HepG2 (cell line): ENCODE measurements around the gene HYAL2. TPM values are rescaled to one million over a fixed set of nuclear protein-coding genes. Genes with fewer than 3 reads are reported as not detected.

Experiments used
- ARID3A ChIP-seq: IDR thresholded peaks from 2 replicates; pipeline ENCODE4 v1.6.1; 2012; ENCODE audit warnings: low read depth, low read length, improper control_type of control experiment
- CBX2 ChIP-seq, 2 experiments: fragments of 200-600 bp in 1 of 2; sonication (generic); formaldehyde crosslinking in 1 of 2; IDR thresholded peaks; 2 replicates each; pipeline versions ENCODE4 v1.7.0 to v1.8.1; 2018 to 2022; ENCODE audit warnings: low read depth in 2 of 2, low read length in 1 of 2, mild to moderate bottlenecking in 1 of 2, missing genetic modification reagents in 1 of 2
- CENPX ChIP-seq: sonication (generic); formaldehyde crosslinking; IDR thresholded peaks from 2 replicates; pipeline ENCODE4 v1.9.0; 2021; ENCODE audit warnings: mild to moderate bottlenecking, missing genetic modification reagents, moderate library complexity
- FIP1L1 ChIP-seq: fragments of 200-400 bp; formaldehyde crosslinking; IDR thresholded peaks from 2 replicates; pipeline ENCODE4 v1.6.1; 2018; ENCODE audit warnings: low read depth, mild to moderate bottlenecking, low read length, moderate library complexity, borderline replicate concordance; ENCODE audit not compliant: insufficient read depth
- FOXC1 ChIP-seq: sonication (generic); formaldehyde crosslinking; IDR thresholded peaks from 2 replicates; pipeline ENCODE4 v1.8.0; 2022; ENCODE audit warnings: mild to moderate bottlenecking, missing genetic modification reagents, borderline replicate concordance
- GMEB1 ChIP-seq: sonication (generic); formaldehyde crosslinking; IDR thresholded peaks from 2 replicates; pipeline ENCODE4 v1.5.1; 2020; ENCODE audit warnings: missing genetic modification reagents, mild to moderate bottlenecking, borderline replicate concordance
- MAFG ChIP-seq: sonication (generic); formaldehyde crosslinking; IDR thresholded peaks from 2 replicates; pipeline ENCODE4 v1.5.1; 2020; ENCODE audit warnings: mild to moderate bottlenecking, missing genetic modification reagents
- MIXL1 ChIP-seq: IDR thresholded peaks from 2 replicates; pipeline ENCODE4 v1.6.1; 2016
- NR1H2 ChIP-seq: sonication (generic); formaldehyde crosslinking; IDR thresholded peaks from 2 replicates; pipeline ENCODE4 v1.8.1; 2022; ENCODE audit warnings: low read depth, missing genetic modification reagents, borderline replicate concordance
- NR2C2 ChIP-seq: sonication (generic); formaldehyde crosslinking; IDR thresholded peaks from 2 replicates; pipeline ENCODE4 v1.4.0; 2020; ENCODE audit warnings: missing genetic modification reagents, mild to moderate bottlenecking, moderate library complexity, borderline replicate concordance
- POLR2AphosphoS5 ChIP-seq: IDR thresholded peaks from 2 replicates; pipeline ENCODE4 v1.6.1; 2012; ENCODE audit warnings: low read depth, low read length
- RCOR2 ChIP-seq: IDR thresholded peaks from 2 replicates; pipeline ENCODE4 v1.6.1; 2016; ENCODE audit warnings: missing biosample characterization, missing genetic modification reagents
- REST ChIP-seq, 2 experiments: IDR thresholded peaks; 2 replicates each; pipeline ENCODE4 v1.6.1; 2011 to 2012; ENCODE audit warnings: low read length in 2 of 2, borderline replicate concordance in 1 of 2, low read depth in 1 of 2, mild to moderate bottlenecking in 1 of 2, moderate library complexity in 1 of 2
- TBL1XR1 ChIP-seq: fragments of 150-350 bp; IDR thresholded peaks from 2 replicates; pipeline ENCODE4 v1.6.1; 2014; ENCODE audit warnings: borderline replicate concordance, low read length; ENCODE audit not compliant: partially characterized antibody
- ZNF10 ChIP-seq: sonication (generic); formaldehyde crosslinking; IDR thresholded peaks from 2 replicates; pipeline ENCODE4 v1.4.0; 2020; ENCODE audit warnings: mild to moderate bottlenecking, low read depth, missing genetic modification reagents, borderline replicate concordance
- ZNF263 ChIP-seq: sonication (generic); formaldehyde crosslinking; IDR thresholded peaks from 2 replicates; pipeline ENCODE4 v1.4.0; 2020; ENCODE audit warnings: missing genetic modification reagents
- ZNF274 ChIP-seq: sonication (generic); formaldehyde crosslinking; IDR thresholded peaks from 2 replicates; pipeline ENCODE4 v1.5.1; 2020; ENCODE audit warnings: mild to moderate bottlenecking, missing genetic modification reagents
- ZNF362 ChIP-seq: sonication (generic); formaldehyde crosslinking; IDR thresholded peaks from 2 replicates; pipeline ENCODE4 v1.4.0; 2020; ENCODE audit warnings: missing genetic modification reagents, mild to moderate bottlenecking, borderline replicate concordance
- ZNF564 ChIP-seq: sonication (generic); formaldehyde crosslinking; IDR thresholded peaks from 2 replicates; pipeline ENCODE4 v1.8.1; 2023; ENCODE audit warnings: mild to moderate bottlenecking, missing genetic modification reagents
- ZNF577 ChIP-seq: sonication (generic); formaldehyde crosslinking; IDR thresholded peaks from 2 replicates; pipeline ENCODE4 v1.4.0; 2020; ENCODE audit warnings: mild to moderate bottlenecking, low read depth, missing genetic modification reagents, borderline replicate concordance
- ZZZ3 ChIP-seq: sonication (generic); formaldehyde crosslinking; IDR thresholded peaks from 2 replicates; pipeline ENCODE4 v1.4.0; 2020; ENCODE audit warnings: missing genetic modification reagents, mild to moderate bottlenecking, borderline replicate concordance
- polyA plus RNA-seq, 8 experiments: library from polyadenylated mRNA; depleted of rRNA in 3 of 8; stranded (reverse) in 7 of 8; unstranded in 1 of 8; fragments of >200 nt; fragmentation: Illumina TruSeq in 4 of 8; extraction: Trizol in 4 of 8; gene quantifications; 2 replicates each; pipeline versions ENCODE4 v1.2.1 to v1.2.3, GENCODE V29; 2011 to 2016; ENCODE audit warnings: low read depth in 4 of 8, missing spikeins in 1 of 8, mixed read lengths in 1 of 8; ENCODE audit not compliant: insufficient read depth in 1 of 8
- total RNA-seq, 5 experiments: library from RNA; depleted of rRNA; stranded (reverse); fragments of >200 nt; fragmentation: Illumina TruSeq; extraction: Trizol; gene quantifications; 2 replicates each; pipeline ENCODE4 v1.2.3, GENCODE V29; 2016; ENCODE audit warnings: low read depth in 1 of 5

The HYAL2 gene
- total and polyA plus RNA-seq, 2 of the 13 experiments (the other 11 are each of a cell fraction or from before 2014, with no cell fraction given), result 76.2 to 102 TPM

- TF ChIP-seq CBX2 (IDR thresholded peaks at IDR 0.05; ENCODE audit: low read depth, low read length), result no peak
- TF ChIP-seq CBX2 (CRISPR knock-in tag; IDR thresholded peaks at IDR 0.05; ENCODE audit: low read depth), result no peak
- no peak for TF ChIP-seq ZNF577 (CRISPR knock-in tag)
- 0 out of 2 replicates have a peak, but pooled peaks have one; percentile 4 for TF ChIP-seq FOXC1 (CRISPR knock-in tag)
- no peak for TF ChIP-seq FIP1L1
- TF ChIP-seq NR2C2 (CRISPR knock-in tag), result no peak
- no peak for TF ChIP-seq ARID3A
- TF ChIP-seq MAFG (CRISPR knock-in tag), result no peak
- TF ChIP-seq ZNF10, result no peak
- TF ChIP-seq MIXL1, result no peak; the same call in 1 of the 2 replicates
- TF ChIP-seq ZZZ3 (CRISPR knock-in tag), result no peak; the same call in 1 of the 2 replicates
- TF ChIP-seq REST (IDR thresholded peaks at IDR 0.05; ENCODE audit: borderline replicate concordance in 1 of 2, low read depth in 1 of 2, low read length in 2 of 2), result no peak
- TF ChIP-seq RCOR2 (CRISPR knock-in tag), result 0 out of 2 replicates have a peak, but pooled peaks have one; percentile 12
- TF ChIP-seq TBL1XR1, result no peak
- TF ChIP-seq CENPX (CRISPR knock-in tag), result no peak
- no peak for TF ChIP-seq NR1H2 (CRISPR knock-in tag)
- peak; percentile 36; the same call in 1 of the 2 replicates for TF ChIP-seq POLR2AphosphoS5
- no peak for TF ChIP-seq ZNF564 (CRISPR knock-in tag)
- TF ChIP-seq ZNF274, result no peak
- TF ChIP-seq GMEB1, result no peak
- TF ChIP-seq ZNF263 (CRISPR knock-in tag), result no peak
- no peak for TF ChIP-seq ZNF362 (CRISPR knock-in tag)
These were observed 23.0 kb downstream of the HYAL2 start (continued) for GRCh38 chr3:50299638-50299928.
